CD4-positive, alpha-beta T cell treated with Interleukin-15 for 1 hour (primary cell): Measurements from ENCODE around the gene TMEM234.

Source experiments
- DNase-seq: peaks from one replicate; pipeline ENCODE4 v3.0.0-alpha.2; 2020

TMEM234 gene

DNA sequence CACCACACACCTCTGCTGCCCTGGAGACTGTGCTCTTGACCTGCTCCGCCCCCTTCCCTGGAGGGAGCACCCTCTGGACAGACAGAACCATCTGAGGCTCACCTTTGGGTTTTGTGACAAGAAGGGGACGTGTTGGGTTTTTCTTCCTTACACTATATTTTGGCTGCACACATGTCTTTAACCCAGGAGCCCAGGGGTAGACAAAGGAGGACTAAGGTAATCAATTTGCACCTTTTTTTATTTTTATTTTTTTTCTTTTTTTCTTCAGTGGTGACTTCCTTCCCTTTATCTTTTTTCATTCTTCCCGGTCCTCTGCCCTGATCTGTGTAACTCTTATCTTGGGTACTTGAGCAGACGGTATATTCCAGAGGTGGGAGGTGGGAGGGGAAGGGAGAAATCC is 51.2 kb downstream of the TMEM234 start:
- no peak for DNase-seq
